Effector memory CD8-positive, alpha-beta T cell (primary cell): ENCODE measurements around the gene CDH4.

Experiments
- ATAC-seq: fragments of 150-1000 bp; cut with Tn5 transposase; replicated peaks from 2 replicates; pipeline ENCODE4 v1.10.0; 2021; ENCODE audit warnings: mild to moderate bottlenecking, moderate library complexity
- DNase-seq, 3 experiments: peaks; one replicate each; pipeline ENCODE4 v3.0.0; 2021
- H3K27ac Mint-ChIP-seq, 2 donors: one replicate each; pipeline ENCODE4 v1.8.0; 2022; ENCODE audit warnings: mild to moderate bottlenecking in 2 of 2, mixed read lengths in 2 of 2, moderate library complexity in 2 of 2
- H3K27me3 Mint-ChIP-seq, 2 donors: one replicate each; pipeline ENCODE4 v1.8.0; 2022; ENCODE audit warnings: mixed read lengths in 2 of 2
- H3K36me3 Mint-ChIP-seq: one replicate; pipeline ENCODE4 v1.8.0; 2022; ENCODE audit warnings: mild to moderate bottlenecking, moderate library complexity, mixed read lengths; ENCODE audit not compliant: insufficient read depth
- H3K4me1 Mint-ChIP-seq, 2 donors: one replicate each; pipeline ENCODE4 v1.8.0; 2022; ENCODE audit warnings: low read depth in 2 of 2, mixed read lengths in 2 of 2
- H3K4me3 Mint-ChIP-seq, 2 donors: one replicate each; pipeline ENCODE4 v1.8.0; 2022; ENCODE audit warnings: mild to moderate bottlenecking in 2 of 2, mixed read lengths in 2 of 2, moderate library complexity in 2 of 2
- H3K9me3 Mint-ChIP-seq, 2 donors: one replicate each; pipeline ENCODE4 v1.8.0; 2022; ENCODE audit warnings: mixed read lengths in 2 of 2

The CDH4 gene

GRCh38 chr20:61492065-61492464, 240.0 kb downstream of the CDH4 start:
- ATAC-seq (no peak), DNase-seq (no peak)
- Mint-ChIP-seq H3K27ac (no peak overlapping the region), H3K27me3 (peaks cover 7 to 13% of the 10 kb centered on the region in 2 donors), H3K4me1 (no peaks in the 10 kb centered on the region), H3K36me3 (no peaks in the 10 kb centered on the region), H3K9me3 (no peaks in the 10 kb centered on the region), H3K4me3 (no peak overlapping the region)

GRCh38 chr20:61493798-61494305, 241.8 kb downstream of the CDH4 start:
- no peaks in the 10 kb centered on the region for H3K36me3 Mint-ChIP-seq
- ATAC-seq (no peak), DNase-seq (no peak)
- no peaks in the 10 kb centered on the region for H3K9me3 Mint-ChIP-seq
- H3K27ac Mint-ChIP-seq = no peak overlapping the region
- H3K27me3 Mint-ChIP-seq = peaks cover 7 to 18% of the 10 kb centered on the region in 2 donors
- H3K4me1 Mint-ChIP-seq = no peaks in the 10 kb centered on the region
- H3K4me3 Mint-ChIP-seq = no peak overlapping the region

GRCh38 chr20:61494763-61495575, 242.9 kb downstream of the CDH4 start:
- ATAC-seq = no peak
- Mint-ChIP-seq H3K27me3 (peaks cover 7 to 18% of the 10 kb centered on the region in 2 donors), H3K27ac (no peak overlapping the region), H3K36me3 (no peaks in the 10 kb centered on the region), H3K4me3 (no peak overlapping the region), H3K9me3 (no peaks in the 10 kb centered on the region), H3K4me1 (no peaks in the 10 kb centered on the region)
- DNase-seq = no peak

- Mint-ChIP-seq H3K4me1 (no peaks in the 10 kb centered on the region), H3K27me3 (peaks cover 7 to 18% of the 10 kb centered on the region in 2 donors), H3K9me3 (no peaks in the 10 kb centered on the region), H3K4me3 (no peak overlapping the region), H3K36me3 (no peaks in the 10 kb centered on the region), H3K27ac (no peak overlapping the region)
- DNase-seq (no peak), ATAC-seq (no peak)
Measured at GRCh38 chr20:61497029-61497627, 245.1 kb downstream of the CDH4 start.

- no peaks in the 10 kb centered on the region for H3K36me3 Mint-ChIP-seq
- no peak overlapping the region for H3K4me3 Mint-ChIP-seq
- no peaks in the 10 kb centered on the region for H3K9me3 Mint-ChIP-seq
- H3K27me3 Mint-ChIP-seq = peaks cover 7 to 13% of the 10 kb centered on the region in 2 donors
- H3K27ac Mint-ChIP-seq = no peak overlapping the region
- ATAC-seq (no peak), DNase-seq (no peak)
- no peaks in the 10 kb centered on the region for H3K4me1 Mint-ChIP-seq
Measured at GRCh38 chr20:61499859-61500554, 247.9 kb downstream of the CDH4 start.

GRCh38 chr20:61500791-61501321, 248.8 kb downstream of the CDH4 start:
- ATAC-seq (no peak), DNase-seq (no peak)
- H3K27ac Mint-ChIP-seq = no peak overlapping the region
- no peak overlapping the region for H3K4me3 Mint-ChIP-seq
- H3K36me3 Mint-ChIP-seq = no peaks in the 10 kb centered on the region
- no peaks in the 10 kb centered on the region for H3K9me3 Mint-ChIP-seq
- peaks cover 13% of the 10 kb centered on the region in 2 donors for H3K27me3 Mint-ChIP-seq
- no peaks in the 10 kb centered on the region for H3K4me1 Mint-ChIP-seq

- no peak overlapping the region for H3K4me3 Mint-ChIP-seq
- no peaks in the 10 kb centered on the region for H3K9me3 Mint-ChIP-seq
- no peaks in the 10 kb centered on the region for H3K36me3 Mint-ChIP-seq
- no peak for DNase-seq
- no peaks in the 10 kb centered on the region for H3K4me1 Mint-ChIP-seq
- no peak for ATAC-seq
- H3K27me3 Mint-ChIP-seq = peaks cover 1 to 13% of the 10 kb centered on the region in 2 donors
- H3K27ac Mint-ChIP-seq = no peak overlapping the region
Measured at GRCh38 chr20:61502433-61502832, 250.4 kb downstream of the CDH4 start.

GRCh38 chr20:61503106-61503505, 251.0 kb downstream of the CDH4 start:
- H3K27me3 Mint-ChIP-seq = peaks cover 0 to 13% of the 10 kb centered on the region in 2 donors
- no peaks in the 10 kb centered on the region for H3K9me3 Mint-ChIP-seq
- ATAC-seq (no peak), DNase-seq (no peak)
- no peak overlapping the region for H3K4me3 Mint-ChIP-seq
- H3K27ac Mint-ChIP-seq = no peak overlapping the region
- H3K4me1 Mint-ChIP-seq = no peaks in the 10 kb centered on the region
- H3K36me3 Mint-ChIP-seq = no peaks in the 10 kb centered on the region

GRCh38 chr20:61505508-61505907, 253.4 kb downstream of the CDH4 start:
- ATAC-seq = no peak
- Mint-ChIP-seq H3K27me3 (peaks cover 0 to 30% of the 10 kb centered on the region in 2 donors), H3K27ac (no peak overlapping the region), H3K4me3 (no peak overlapping the region), H3K36me3 (no peaks in the 10 kb centered on the region), H3K4me1 (no peaks in the 10 kb centered on the region), H3K9me3 (no peaks in the 10 kb centered on the region)
- DNase-seq = no peak

- no peak overlapping the region for H3K4me3 Mint-ChIP-seq
- DNase-seq = no peak
- no peak overlapping the region for H3K27ac Mint-ChIP-seq
- H3K9me3 Mint-ChIP-seq = no peaks in the 10 kb centered on the region
- no peak for ATAC-seq
- H3K36me3 Mint-ChIP-seq = no peaks in the 10 kb centered on the region
- peaks cover 0 to 38% of the 10 kb centered on the region in 2 donors for H3K27me3 Mint-ChIP-seq
- no peaks in the 10 kb centered on the region for H3K4me1 Mint-ChIP-seq
Measured at GRCh38 chr20:61507778-61508177, 255.7 kb downstream of the CDH4 start.

- DNase-seq = no peak
- Mint-ChIP-seq H3K9me3 (no peaks in the 10 kb centered on the region), H3K27me3 (peaks cover 0 to 38% of the 10 kb centered on the region in 2 donors), H3K4me3 (no peak overlapping the region), H3K4me1 (no peaks in the 10 kb centered on the region), H3K27ac (no peak overlapping the region), H3K36me3 (no peaks in the 10 kb centered on the region)
- ATAC-seq = no peak
Measured at GRCh38 chr20:61508301-61509096, 256.4 kb downstream of the CDH4 start.

- H3K36me3 Mint-ChIP-seq = no peaks in the 10 kb centered on the region
- peaks cover under 1 to 27% of the 10 kb centered on the region in 2 donors for H3K27me3 Mint-ChIP-seq
- ATAC-seq (no peak), DNase-seq (no peak)
- H3K4me3 Mint-ChIP-seq = no peak overlapping the region
- H3K9me3 Mint-ChIP-seq = no peaks in the 10 kb centered on the region
- H3K4me1 Mint-ChIP-seq = no peaks in the 10 kb centered on the region
- no peak overlapping the region for H3K27ac Mint-ChIP-seq
Measured at GRCh38 chr20:61510778-61511330, 258.8 kb downstream of the CDH4 start.
